ENCODE measurements around the gene FZD10.

DNA sequence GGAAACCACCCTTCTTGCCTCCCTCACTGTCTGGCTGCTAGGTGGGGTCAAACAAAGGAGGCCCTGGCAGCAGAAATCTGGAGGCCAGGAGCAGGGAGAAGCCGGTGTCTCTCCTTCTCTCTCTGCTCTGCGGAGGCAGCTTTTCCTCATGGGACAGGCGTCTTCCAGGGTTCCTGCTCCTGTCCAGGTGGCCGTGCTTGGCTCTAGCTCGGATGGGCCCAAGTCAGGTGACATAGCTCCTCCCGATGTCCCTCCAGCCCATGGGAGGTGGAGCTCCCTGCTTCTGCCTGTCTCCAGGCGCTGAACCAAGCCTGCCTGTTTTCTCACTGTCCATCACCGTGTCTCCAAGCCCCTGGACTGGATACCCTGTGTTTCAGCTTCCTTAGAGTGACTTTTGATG, 30.5 kb upstream of the FZD10 start:
- TF ChIP-seq EP300 (IDR thresholded peaks at IDR 0.05) (no peak), POLR2AphosphoS5 (IDR thresholded peaks at IDR 0.05) (no peak)
- TF ChIP-seq, protein P1, sequence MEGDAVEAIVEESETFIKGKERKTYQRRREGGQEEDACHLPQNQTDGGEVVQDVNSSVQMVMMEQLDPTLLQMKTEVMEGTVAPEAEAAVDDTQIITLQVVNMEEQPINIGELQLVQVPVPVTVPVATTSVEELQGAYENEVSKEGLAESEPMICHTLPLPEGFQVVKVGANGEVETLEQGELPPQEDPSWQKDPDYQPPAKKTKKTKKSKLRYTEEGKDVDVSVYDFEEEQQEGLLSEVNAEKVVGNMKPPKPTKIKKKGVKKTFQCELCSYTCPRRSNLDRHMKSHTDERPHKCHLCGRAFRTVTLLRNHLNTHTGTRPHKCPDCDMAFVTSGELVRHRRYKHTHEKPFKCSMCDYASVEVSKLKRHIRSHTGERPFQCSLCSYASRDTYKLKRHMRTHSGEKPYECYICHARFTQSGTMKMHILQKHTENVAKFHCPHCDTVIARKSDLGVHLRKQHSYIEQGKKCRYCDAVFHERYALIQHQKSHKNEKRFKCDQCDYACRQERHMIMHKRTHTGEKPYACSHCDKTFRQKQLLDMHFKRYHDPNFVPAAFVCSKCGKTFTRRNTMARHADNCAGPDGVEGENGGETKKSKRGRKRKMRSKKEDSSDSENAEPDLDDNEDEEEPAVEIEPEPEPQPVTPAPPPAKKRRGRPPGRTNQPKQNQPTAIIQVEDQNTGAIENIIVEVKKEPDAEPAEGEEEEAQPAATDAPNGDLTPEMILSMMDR (IDR thresholded peaks at IDR 0.05) = no peak

Data from upper lobe of left lung (tissue), 4 donors.